GM12801 (cell line): ENCODE results near the gene STAT5B.

ENCODE experiments used
- TF ChIP-seq, protein P1 (sequence below): IDR thresholded peaks from one replicate; pipeline ENCODE4 v1.5.1; 2011; ENCODE audit warnings: control low read depth; ENCODE audit not compliant: insufficient read length; ENCODE audit errors: extremely low read depth

The STAT5B gene

GRCh38 chr17:42304187-42305030, 28.2 kb upstream of the STAT5B start:
- TF ChIP-seq, protein P1, sequence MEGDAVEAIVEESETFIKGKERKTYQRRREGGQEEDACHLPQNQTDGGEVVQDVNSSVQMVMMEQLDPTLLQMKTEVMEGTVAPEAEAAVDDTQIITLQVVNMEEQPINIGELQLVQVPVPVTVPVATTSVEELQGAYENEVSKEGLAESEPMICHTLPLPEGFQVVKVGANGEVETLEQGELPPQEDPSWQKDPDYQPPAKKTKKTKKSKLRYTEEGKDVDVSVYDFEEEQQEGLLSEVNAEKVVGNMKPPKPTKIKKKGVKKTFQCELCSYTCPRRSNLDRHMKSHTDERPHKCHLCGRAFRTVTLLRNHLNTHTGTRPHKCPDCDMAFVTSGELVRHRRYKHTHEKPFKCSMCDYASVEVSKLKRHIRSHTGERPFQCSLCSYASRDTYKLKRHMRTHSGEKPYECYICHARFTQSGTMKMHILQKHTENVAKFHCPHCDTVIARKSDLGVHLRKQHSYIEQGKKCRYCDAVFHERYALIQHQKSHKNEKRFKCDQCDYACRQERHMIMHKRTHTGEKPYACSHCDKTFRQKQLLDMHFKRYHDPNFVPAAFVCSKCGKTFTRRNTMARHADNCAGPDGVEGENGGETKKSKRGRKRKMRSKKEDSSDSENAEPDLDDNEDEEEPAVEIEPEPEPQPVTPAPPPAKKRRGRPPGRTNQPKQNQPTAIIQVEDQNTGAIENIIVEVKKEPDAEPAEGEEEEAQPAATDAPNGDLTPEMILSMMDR: no peak

DNA sequence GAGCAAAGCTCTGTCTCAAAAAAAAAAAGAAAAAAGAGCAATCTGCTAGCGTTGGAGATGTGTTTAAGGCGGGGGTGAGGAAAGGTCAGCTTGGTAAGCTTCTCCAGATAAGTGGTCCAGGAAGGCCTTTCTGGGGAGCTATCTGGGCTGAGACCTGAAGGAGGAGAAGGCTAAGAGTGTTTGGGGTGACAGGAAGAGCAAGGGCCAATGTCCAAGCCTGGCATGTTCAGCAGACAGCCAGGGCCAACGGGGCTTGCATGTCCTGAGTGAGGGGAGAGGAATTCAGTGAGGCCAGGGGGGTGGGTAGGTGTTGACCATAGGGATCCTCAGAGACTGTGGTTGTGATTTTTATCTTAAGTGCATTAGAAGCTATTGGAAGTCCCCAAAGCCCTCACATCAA, 27.5 kb upstream of the STAT5B start:
- TF ChIP-seq, protein P1: no peak

DNA sequence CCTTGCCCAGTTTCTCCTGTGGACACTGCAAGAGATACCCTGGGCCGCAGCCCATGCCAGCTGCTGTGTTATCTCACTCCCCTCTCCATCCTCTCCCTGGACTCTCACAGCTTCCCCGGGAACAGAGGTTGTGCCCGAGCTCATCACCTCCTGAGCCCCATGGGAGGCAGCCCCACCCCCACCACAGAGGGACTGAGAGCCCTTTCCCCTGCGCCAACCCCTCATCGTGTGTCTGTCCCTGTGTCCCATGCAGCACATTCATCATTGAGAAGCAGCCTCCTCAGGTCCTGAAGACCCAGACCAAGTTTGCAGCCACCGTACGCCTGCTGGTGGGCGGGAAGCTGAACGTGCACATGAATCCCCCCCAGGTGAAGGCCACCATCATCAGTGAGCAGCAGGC, 24.8 kb upstream of the STAT5B start:
- TF ChIP-seq, protein P1: no peak

DNA sequence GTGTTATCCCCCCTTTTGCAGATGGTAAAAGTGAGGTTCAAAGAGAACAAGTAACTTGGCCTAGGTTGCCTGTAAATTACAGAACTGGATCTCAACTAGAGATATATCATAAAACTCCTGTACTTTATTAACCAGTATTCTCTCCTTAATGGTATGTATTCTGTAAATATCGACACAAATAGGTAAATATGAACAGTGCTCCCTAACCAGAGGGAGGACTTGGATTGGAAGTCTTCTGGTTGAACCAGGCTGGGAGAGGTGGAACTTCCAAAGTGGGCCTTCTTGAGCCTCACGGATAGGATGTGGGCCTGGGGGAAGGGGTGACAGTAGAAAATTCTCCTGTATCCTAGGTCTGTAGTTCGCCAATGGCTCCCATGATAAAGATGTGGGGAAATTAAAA, 19.8 kb upstream of the STAT5B start:
- TF ChIP-seq, protein P1: no peak

DNA sequence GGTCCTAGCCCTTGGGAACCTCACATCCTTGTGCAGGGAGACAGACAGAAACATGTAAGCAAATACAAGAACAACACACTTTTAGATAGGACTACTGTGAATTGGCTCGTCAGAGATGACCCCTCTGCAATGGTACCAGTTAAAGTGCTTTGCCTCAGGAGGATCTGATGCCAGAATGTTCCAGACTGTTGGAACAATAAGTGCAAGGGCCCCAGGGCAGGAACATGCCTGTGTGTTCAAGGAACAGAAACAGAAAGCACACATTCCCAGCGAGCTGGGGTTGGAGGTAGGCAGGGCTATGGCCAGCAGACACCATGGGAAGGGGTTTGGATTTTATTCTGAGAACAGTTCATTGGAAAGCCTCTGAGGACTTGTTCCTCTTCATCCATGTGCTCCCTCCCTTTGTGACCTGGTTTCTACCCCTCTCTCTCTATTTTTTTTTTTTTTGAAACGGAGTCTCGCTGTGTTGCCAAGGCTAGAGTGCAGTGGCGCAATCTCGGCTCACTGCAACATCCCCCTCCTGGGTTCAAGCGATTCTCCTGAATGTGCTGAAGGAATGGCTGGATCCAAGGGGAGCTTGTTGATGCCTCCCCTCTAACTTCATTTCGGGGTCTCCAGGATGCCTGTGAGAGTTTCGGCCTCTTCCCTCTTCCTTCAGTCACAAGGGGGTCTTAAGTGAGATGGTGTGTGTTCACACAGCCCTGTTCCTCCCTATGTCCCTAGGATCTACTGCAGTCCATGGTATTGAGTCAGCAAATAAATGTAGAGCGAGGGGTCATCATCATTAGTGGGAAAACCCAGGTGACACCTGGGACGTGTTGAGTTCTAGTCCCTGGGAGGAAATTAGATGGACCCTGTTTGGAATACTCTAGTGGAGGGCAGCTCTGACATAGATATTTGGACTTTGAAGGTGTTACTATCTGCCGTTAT, 18.5 kb upstream of the STAT5B start:
- TF ChIP-seq, protein P1: no peak

DNA sequence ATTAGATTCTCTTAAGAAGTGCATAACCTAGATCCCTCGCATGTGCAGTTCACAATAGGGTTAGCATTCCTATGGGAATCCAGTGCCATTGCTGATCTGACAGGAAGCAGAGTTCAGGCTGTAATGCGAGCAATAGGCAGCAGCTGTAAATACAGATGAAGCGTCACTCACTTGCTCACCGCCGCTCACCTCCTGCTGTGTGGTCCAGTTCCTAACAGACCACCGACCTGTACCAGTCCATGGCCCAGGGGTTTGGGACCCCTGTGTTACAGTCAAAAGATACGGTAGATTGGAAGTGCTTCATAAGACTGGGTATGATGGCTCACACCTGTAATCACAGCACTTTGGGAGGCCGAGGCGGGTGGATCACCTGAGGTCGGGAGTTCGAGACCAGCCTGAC, 14.9 kb upstream of the STAT5B start:
- TF ChIP-seq, protein P1: no peak

- TF ChIP-seq, protein P1: no peak
Observed at GRCh38 chr17:42290577-42290976, 14.4 kb upstream of the STAT5B start.
